Esophagus muscularis mucosa (tissue), 4 donors: ENCODE measurements around the gene ACOXL. TPM values are rescaled to one million over a fixed set of nuclear protein-coding genes. Genes with fewer than 3 reads are reported as not detected.
"Not testable (repeated sequence)": the region's sequence is repeated elsewhere in the genome, so short reads cannot be mapped to it uniquely, and the experiment has no call there.

Experiments
- DNase-seq: peaks from one replicate; pipeline ENCODE4 v3.0.0-alpha.2; 2017; ENCODE audit errors: extremely low spot score
- H3K27ac ChIP-seq, 4 donors: fragments of 200-600 bp; sonication (generic); replicated peaks in 1 of 4; 1 replicate in 3 of 4; 2 replicates in 1 of 4; pipeline ENCODE4 v1.5.1; 2016 to 2019; ENCODE audit warnings: mild to moderate bottlenecking in 1 of 4
- H3K27me3 ChIP-seq, 4 donors: fragments of 200-600 bp; sonication (generic); one replicate each; pipeline versions ENCODE4 v1.5.1 to v1.6.0; 2016 to 2019
- H3K36me3 ChIP-seq, 4 donors: fragments of 200-600 bp; sonication (generic); one replicate each; pipeline ENCODE4 v1.5.1; 2016 to 2019
- H3K4me1 ChIP-seq, 4 donors: fragments of 200-600 bp; sonication (generic); one replicate each; pipeline ENCODE4 v1.5.1; 2016 to 2019
- H3K4me3 ChIP-seq, 4 donors: fragments of 200-600 bp; sonication (generic); 1 replicate in 2 of 4; 2 replicates in 2 of 4; pipeline ENCODE4 v1.5.1; 2016 to 2019; ENCODE audit warnings: mild to moderate bottlenecking in 4 of 4, moderate library complexity in 1 of 4
- H3K9me3 ChIP-seq, 4 donors: fragments of 200-600 bp; sonication (generic); 1 replicate in 3 of 4; 2 replicates in 1 of 4; pipeline ENCODE4 v1.5.1; 2016 to 2019
- CTCF ChIP-seq, 3 experiments: fragments of 200-600 bp in 2 of 3; fragments of 450-650 bp in 1 of 3; sonication (generic) in 2 of 3; IDR thresholded peaks; one replicate each; pipeline ENCODE4 v1.5.1; 2017 to 2019; ENCODE audit warnings: antibody characterized with exemption in 3 of 3, mild to moderate bottlenecking in 2 of 3, moderate library complexity in 1 of 3
- EP300 ChIP-seq: sonication (generic); formaldehyde crosslinking; IDR thresholded peaks from one replicate; pipeline ENCODE4 v1.6.1; 2017; ENCODE audit warnings: antibody characterized with exemption
- POLR2A ChIP-seq: fragments of 450-650 bp; IDR thresholded peaks from one replicate; pipeline ENCODE4 v1.6.1; 2017; ENCODE audit warnings: antibody characterized with exemption, moderate library complexity, mild to moderate bottlenecking, low read depth
- POLR2AphosphoS5 ChIP-seq, 2 donors: sonication (generic); formaldehyde crosslinking; IDR thresholded peaks; one replicate each; pipeline ENCODE4 v1.6.1; 2017; ENCODE audit warnings: antibody characterized with exemption in 2 of 2
- WGBS: methylation state at CpG from one replicate; pipeline ENCODE4 v1.1.5; 2018; 5-methylcytosine and 5-hydroxymethylcytosine counted together
- intact Hi-C: fragments of 100-400 bp; cut with DNase I; formaldehyde crosslinking; loops from one replicate; pipeline ENCODE4 v1.15.1; 2023
- total RNA-seq, 4 donors: library from RNA; depleted of rRNA; stranded (reverse); fragments of >200 nt; gene quantifications; one replicate each; pipeline versions ENCODE4 v1.1.0 to v1.2.1, GENCODE V29; 2016

The ACOXL gene
- total RNA-seq, 4 donors from 2014 or later = not detected

GRCh38 chr2:110958346-110959119, 226.2 kb downstream of the ACOXL start:
- intact Hi-C loops = no loop called here
- TF ChIP-seq CTCF (IDR thresholded peaks at IDR 0.05) (no peak), POLR2AphosphoS5 (IDR thresholded peaks at IDR 0.05) (no peak), POLR2A (no peak)
- peak; percentile 81 for DNase-seq
- H3K27me3 ChIP-seq = peaks cover 0 to 6% (median 0%) of the 10 kb centered on the region in 4 donors
- no peaks in the 10 kb centered on the region for H3K4me1 ChIP-seq
- H3K36me3 ChIP-seq = no peaks in the 10 kb centered on the region
- WGBS = 92% methylated on average over 4 of the region's 6 CpGs
- no peak overlapping the region for H3K4me3 ChIP-seq
- no peak overlapping the region for H3K27ac ChIP-seq
- no peaks in the 10 kb centered on the region for H3K9me3 ChIP-seq

- WGBS = 71% methylated on average over 7 of the region's 7 CpGs
- TF ChIP-seq CTCF (IDR thresholded peaks at IDR 0.05) = no peak
- no peak for TF ChIP-seq POLR2A
- no peak for TF ChIP-seq EP300
- TF ChIP-seq POLR2AphosphoS5 (IDR thresholded peaks at IDR 0.05) = no peak
- DNase-seq = peak; percentile 88
- Histone ChIP-seq H3K4me3 (no peak overlapping the region), H3K36me3 (no peaks in the 10 kb centered on the region), H3K27me3 (peaks cover 0 to 6% (median 0%) of the 10 kb centered on the region in 4 donors), H3K27ac (no peak overlapping the region), H3K9me3 (no peaks in the 10 kb centered on the region), H3K4me1 (no peaks in the 10 kb centered on the region)
- intact Hi-C loops = no loop called here
Observed at GRCh38 chr2:110959198-110959597, 226.8 kb downstream of the ACOXL start.

- TF ChIP-seq POLR2AphosphoS5 (IDR thresholded peaks at IDR 0.05) (no peak), POLR2A (no peak), CTCF (IDR thresholded peaks at IDR 0.05) (no peak), EP300 (no peak)
- 81% methylated on average over 10 of the region's 10 CpGs for WGBS
- no peak overlapping the region for H3K4me3 ChIP-seq
- H3K36me3 ChIP-seq = no peaks in the 10 kb centered on the region
- H3K27ac ChIP-seq = no peak overlapping the region
- H3K4me1 ChIP-seq = no peaks in the 10 kb centered on the region
- intact Hi-C loops = no loop called here
- peak; percentile 90 for DNase-seq
- H3K9me3 ChIP-seq = no peaks in the 10 kb centered on the region
- H3K27me3 ChIP-seq = peaks cover 0 to 6% (median 0%) of the 10 kb centered on the region in 4 donors
Observed at GRCh38 chr2:110960281-110960680, 227.9 kb downstream of the ACOXL start.

- Histone ChIP-seq H3K9me3 (no peaks in the 10 kb centered on the region), H3K27ac (no peak overlapping the region), H3K27me3 (peaks cover 0 to 6% (median 0%) of the 10 kb centered on the region in 4 donors), H3K4me3 (no peak overlapping the region), H3K36me3 (no peaks in the 10 kb centered on the region), H3K4me1 (no peaks in the 10 kb centered on the region)
- peak; percentile 86 for DNase-seq
- WGBS = 89% methylated on average over 2 of the region's 2 CpGs
- intact Hi-C loops = no loop called here
- no peak for TF ChIP-seq CTCF (IDR thresholded peaks at IDR 0.05)
- TF ChIP-seq EP300 = no peak
- TF ChIP-seq POLR2A = no peak
Observed at GRCh38 chr2:110960954-110961353, 228.6 kb downstream of the ACOXL start.

GRCh38 chr2:110961643-110962042, 229.3 kb downstream of the ACOXL start:
- 79% methylated on average over 3 of the region's 3 CpGs for WGBS
- H3K4me1 ChIP-seq, intact Hi-C loops, H3K36me3 ChIP-seq, H3K27me3 ChIP-seq, H3K9me3 ChIP-seq, H3K27ac ChIP-seq, H3K4me3 ChIP-seq: not testable (repeated sequence)
- peak; percentile 60 for DNase-seq
